Fibroblast of the aortic adventitia (primary cell): Measurements from ENCODE around the gene CCER1. TPM values are rescaled to one million over a fixed set of nuclear protein-coding genes. Genes with fewer than 3 reads are reported as not detected.

Experiments used
- DNase-seq: peaks from one replicate; pipeline ENCODE4 v3.0.0-alpha.2; 2010; ENCODE audit warnings: low read depth
- H3K4me3 ChIP-seq: 2 replicates; pipeline ENCODE4 v1.5.1; 2011; ENCODE audit warnings: low read depth, mild to moderate bottlenecking, control low read depth, low read length, moderate library complexity
- CTCF ChIP-seq: IDR thresholded peaks from 2 replicates; pipeline ENCODE4 v1.5.1; 2011; ENCODE audit warnings: mild to moderate bottlenecking, low read length, control low read depth, inconsistent platforms; ENCODE audit not compliant: insufficient read depth
- total RNA-seq: library from RNA; depleted of rRNA; stranded (reverse); fragments of >200 nt; gene quantifications from 2 replicates; pipeline ENCODE4 v1.2.3, GENCODE V29; 2012; ENCODE audit warnings: low replicate concordance

CCER1 gene
- total RNA-seq, 1 donor: not detected

GRCh38 chr12:90951432-90952105 is 3.4 kb downstream of the CCER1 start:
- no peak for TF ChIP-seq CTCF
- no peak for DNase-seq
- no peak overlapping the region for H3K4me3 ChIP-seq

- DNase-seq: no peak
- TF ChIP-seq CTCF: no peak
- no peak overlapping the region for H3K4me3 ChIP-seq
Observed at GRCh38 chr12:90947869-90948268, 7.1 kb downstream of the CCER1 start.

GRCh38 chr12:90945070-90945649 is 9.8 kb downstream of the CCER1 start:
- peak; percentile 61 for DNase-seq
- TF ChIP-seq CTCF: peak; percentile 51

GRCh38 chr12:90943255-90943654 is 11.7 kb downstream of the CCER1 start:
- H3K4me3 ChIP-seq: no peak overlapping the region
- no peak for TF ChIP-seq CTCF
- DNase-seq: no peak

More at GRCh38 chr12:90945070-90945649, 9.8 kb downstream of the CCER1 start:
- no peak overlapping the region for H3K4me3 ChIP-seq

GRCh38 chr12:90940872-90941499 is 14.0 kb downstream of the CCER1 start:
- no peak overlapping the region for H3K4me3 ChIP-seq
- TF ChIP-seq CTCF: peak; percentile 74
- DNase-seq: peak; percentile 84

GRCh38 chr12:90939382-90939781 is 15.6 kb downstream of the CCER1 start:
- H3K4me3 ChIP-seq: no peak overlapping the region
- no peak for TF ChIP-seq CTCF
- DNase-seq: peak; percentile 57
